Activated T-cell treated with anti-CD3 and anti-CD28 coated beads, Interleukin-2, amount 50 U/mL, for 24 hours (primary cell): ENCODE data around the gene MAG.
"Not testable (repeated sequence)": the region's sequence is repeated elsewhere in the genome, so short reads cannot be mapped to it uniquely, and the experiment has no call there.

Experiments
- DNase-seq: peaks from one replicate; pipeline ENCODE4 v3.0.0-alpha.2; 2020
- H3K27ac Mint-ChIP-seq: 2 replicates; pipeline ENCODE4 v1.8.0; 2020; ENCODE audit warnings: mild to moderate bottlenecking, mixed read lengths
- H3K27me3 Mint-ChIP-seq: 2 replicates; pipeline ENCODE4 v1.8.0; 2020; ENCODE audit warnings: mixed read lengths
- H3K36me3 Mint-ChIP-seq: 2 replicates; pipeline ENCODE4 v1.8.0; 2020; ENCODE audit warnings: low read depth, mixed read lengths
- H3K4me1 Mint-ChIP-seq: 2 replicates; pipeline ENCODE4 v1.8.0; 2020; ENCODE audit warnings: low read depth, mixed read lengths
- H3K4me3 Mint-ChIP-seq: 2 replicates; pipeline ENCODE4 v1.8.0; 2020; ENCODE audit warnings: mild to moderate bottlenecking, moderate library complexity, mixed read lengths
- H3K9me3 Mint-ChIP-seq: 2 replicates; pipeline ENCODE4 v1.8.0; 2020; ENCODE audit warnings: mixed read lengths

Gene MAG

DNA sequence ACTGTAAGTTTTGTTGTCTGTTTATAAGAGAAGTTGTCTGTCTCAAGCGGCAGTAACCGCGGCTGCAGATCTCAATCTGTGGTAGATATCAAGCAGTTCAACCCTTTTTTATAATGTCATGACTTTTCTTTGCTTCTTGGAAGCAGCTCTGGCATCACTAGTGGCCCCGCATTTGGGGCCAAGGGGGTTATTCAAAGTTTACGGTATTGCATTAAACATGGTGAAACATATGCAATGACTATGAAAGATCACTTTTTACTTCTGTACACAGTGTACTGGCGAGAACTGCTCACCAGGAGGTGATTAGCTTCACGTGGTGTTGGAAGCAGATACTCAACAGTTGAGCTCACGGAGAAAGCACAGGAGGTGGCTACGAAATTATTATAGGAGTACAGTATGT, 61.7 kb downstream of the MAG start:
- H3K4me3 Mint-ChIP-seq, result no peak overlapping the region
- no peak overlapping the region for H3K27ac Mint-ChIP-seq

DNA sequence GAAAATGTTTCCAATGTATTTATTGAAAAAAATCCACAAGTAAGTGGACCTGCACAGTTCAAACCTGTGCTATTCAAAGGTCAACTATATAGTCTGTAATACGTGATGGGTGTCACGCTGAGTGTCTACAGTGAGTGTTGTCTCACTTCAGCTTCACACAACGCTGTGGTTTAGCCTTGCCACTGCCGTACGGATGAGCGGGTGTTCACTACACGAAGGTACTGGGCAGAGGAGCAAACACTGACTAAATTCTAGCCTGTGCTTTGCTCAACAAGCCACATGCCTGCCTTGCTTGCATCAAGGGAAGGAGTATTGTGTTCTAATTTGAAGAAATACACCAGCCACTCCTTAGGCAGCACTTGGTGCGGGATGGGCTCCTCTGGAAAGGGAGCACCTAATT, 62.9 kb downstream of the MAG start:
- Mint-ChIP-seq H3K36me3 (no peaks in the 10 kb centered on the region), H3K4me3 (no peak overlapping the region), H3K4me1 (peaks cover 17% of the 10 kb centered on the region), H3K27me3 (no peaks in the 10 kb centered on the region), H3K9me3 (no peaks in the 10 kb centered on the region), H3K27ac (no peak overlapping the region)
- no peak for DNase-seq

More for the DNA sequence above, 61.7 kb downstream of the MAG start:
- H3K27me3 Mint-ChIP-seq, result no peaks in the 10 kb centered on the region
- no peaks in the 10 kb centered on the region for H3K36me3 Mint-ChIP-seq
- H3K9me3 Mint-ChIP-seq, result no peaks in the 10 kb centered on the region
- no peak for DNase-seq
- H3K4me1 Mint-ChIP-seq, result peaks cover 28% of the 10 kb centered on the region

DNA sequence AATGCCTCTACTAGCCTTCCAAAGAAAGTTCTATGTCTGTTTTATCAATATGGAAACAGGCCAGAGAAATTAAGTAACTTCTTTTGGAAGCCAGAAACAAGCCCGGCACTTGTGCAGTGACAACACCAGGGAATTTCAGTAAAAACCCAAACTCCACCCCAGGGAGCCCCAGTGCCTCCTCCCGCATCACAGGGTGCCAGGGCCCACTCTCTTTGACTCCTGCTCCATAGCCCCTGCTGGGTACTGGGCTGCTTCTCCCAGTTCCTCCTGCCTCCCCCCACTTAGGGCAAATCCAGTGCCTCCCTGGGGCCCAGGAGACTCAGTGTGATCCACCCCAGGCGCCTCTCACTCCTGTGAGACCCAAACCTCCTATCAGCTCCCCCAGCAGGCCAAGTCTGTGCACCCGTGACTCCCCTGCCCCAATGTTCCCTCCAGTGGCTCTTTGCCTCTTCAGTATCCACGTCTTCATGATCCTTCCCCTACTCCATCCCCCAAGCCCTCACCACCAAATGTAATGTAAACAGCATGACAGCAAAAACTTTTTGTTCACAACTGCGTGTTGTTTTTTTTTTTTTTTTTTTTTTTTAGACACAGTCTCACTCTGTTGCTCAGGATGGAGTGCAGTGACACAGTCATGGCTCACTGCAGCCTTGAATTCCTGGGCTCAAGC, 64.0 kb downstream of the MAG start:
- DNase-seq, result no peak
- H3K36me3 Mint-ChIP-seq, result no peaks in the 10 kb centered on the region
- no peak overlapping the region for H3K4me3 Mint-ChIP-seq
- no peaks in the 10 kb centered on the region for H3K27me3 Mint-ChIP-seq
- H3K4me1 Mint-ChIP-seq, result peaks cover 17% of the 10 kb centered on the region
- H3K9me3 Mint-ChIP-seq, result no peaks in the 10 kb centered on the region
- no peak overlapping the region for H3K27ac Mint-ChIP-seq

DNA sequence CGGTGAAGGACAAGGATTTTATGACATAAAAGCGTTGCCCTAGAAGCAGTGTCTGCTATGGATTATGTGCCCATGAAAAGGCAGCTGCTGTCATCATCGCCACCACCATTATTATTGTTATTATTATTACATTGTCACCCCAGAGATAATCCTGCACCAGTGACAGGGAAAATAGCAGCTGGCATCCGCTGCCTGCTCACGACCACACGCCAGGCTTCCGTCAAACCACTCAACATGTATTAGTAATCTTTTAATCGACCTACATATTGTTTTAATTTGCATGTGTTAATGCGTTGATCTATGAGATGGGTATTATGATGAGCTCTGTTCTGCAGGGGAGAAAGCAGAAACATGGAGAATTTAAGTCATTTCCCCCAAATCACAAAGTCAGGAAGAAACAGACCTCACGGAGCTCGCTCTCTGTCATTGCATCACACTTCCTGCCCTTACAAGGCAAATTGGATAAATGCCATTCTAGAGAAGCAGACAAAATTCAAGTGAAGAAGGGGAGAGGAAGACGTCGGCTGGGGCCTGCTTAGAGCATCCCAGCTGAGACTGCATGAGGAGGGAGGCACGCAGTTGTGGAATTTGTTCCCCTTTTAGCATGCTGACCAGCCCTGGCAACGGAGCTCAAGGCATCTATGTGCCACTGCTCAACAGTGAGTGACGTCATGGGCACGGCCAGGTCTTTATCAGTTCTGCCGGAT, 66.1 kb downstream of the MAG start, which contains the start of gene FFAR3:
Gene FFAR3, plus strand, starts transcription at position 594 of the 707 bp plus-strand sequence. CDS start 431 bp downstream, outside the sequence.
- DNase-seq, result peak; percentile 38
- H3K4me3 Mint-ChIP-seq, result peak within 1 kb of the TSS; percentile 40
- peak within 1 kb of the TSS; percentile 74 for H3K27ac Mint-ChIP-seq
- no peaks in the 10 kb centered on the region for H3K36me3 Mint-ChIP-seq
- H3K4me1 Mint-ChIP-seq, result peaks cover 12% of the 10 kb centered on the region
- peaks cover 11% of the 10 kb centered on the region for H3K27me3 Mint-ChIP-seq
- no peaks in the 10 kb centered on the region for H3K9me3 Mint-ChIP-seq

DNA sequence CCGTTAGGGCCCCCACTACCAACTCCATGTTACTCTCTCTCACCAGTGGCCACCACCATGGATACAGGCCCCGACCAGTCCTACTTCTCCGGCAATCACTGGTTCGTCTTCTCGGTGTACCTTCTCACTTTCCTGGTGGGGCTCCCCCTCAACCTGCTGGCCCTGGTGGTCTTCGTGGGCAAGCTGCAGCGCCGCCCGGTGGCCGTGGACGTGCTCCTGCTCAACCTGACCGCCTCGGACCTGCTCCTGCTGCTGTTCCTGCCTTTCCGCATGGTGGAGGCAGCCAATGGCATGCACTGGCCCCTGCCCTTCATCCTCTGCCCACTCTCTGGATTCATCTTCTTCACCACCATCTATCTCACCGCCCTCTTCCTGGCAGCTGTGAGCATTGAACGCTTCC, 66.9 kb downstream of the MAG start:
- not testable (repeated sequence) for H3K27ac Mint-ChIP-seq, H3K9me3 Mint-ChIP-seq, H3K36me3 Mint-ChIP-seq, H3K4me3 Mint-ChIP-seq
- Mint-ChIP-seq H3K27me3 (peaks cover 11% of the 10 kb centered on the region), H3K4me1 (peaks cover 11% of the 10 kb centered on the region)
- peak; percentile 28 for DNase-seq

DNA sequence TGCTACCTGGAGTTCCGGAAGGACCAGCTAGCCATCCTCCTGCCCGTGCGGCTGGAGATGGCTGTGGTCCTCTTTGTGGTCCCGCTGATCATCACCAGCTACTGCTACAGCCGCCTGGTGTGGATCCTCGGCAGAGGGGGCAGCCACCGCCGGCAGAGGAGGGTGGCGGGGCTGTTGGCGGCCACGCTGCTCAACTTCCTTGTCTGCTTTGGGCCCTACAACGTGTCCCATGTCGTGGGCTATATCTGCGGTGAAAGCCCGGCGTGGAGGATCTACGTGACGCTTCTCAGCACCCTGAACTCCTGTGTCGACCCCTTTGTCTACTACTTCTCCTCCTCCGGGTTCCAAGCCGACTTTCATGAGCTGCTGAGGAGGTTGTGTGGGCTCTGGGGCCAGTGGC, 67.4 kb downstream of the MAG start:
- DNase-seq, result peak; percentile 26
- peaks cover 11% of the 10 kb centered on the region for H3K27me3 Mint-ChIP-seq
- not testable (repeated sequence) for H3K4me3 Mint-ChIP-seq, H3K27ac Mint-ChIP-seq, H3K9me3 Mint-ChIP-seq, H3K36me3 Mint-ChIP-seq
- H3K4me1 Mint-ChIP-seq, result peaks cover 11% of the 10 kb centered on the region

DNA sequence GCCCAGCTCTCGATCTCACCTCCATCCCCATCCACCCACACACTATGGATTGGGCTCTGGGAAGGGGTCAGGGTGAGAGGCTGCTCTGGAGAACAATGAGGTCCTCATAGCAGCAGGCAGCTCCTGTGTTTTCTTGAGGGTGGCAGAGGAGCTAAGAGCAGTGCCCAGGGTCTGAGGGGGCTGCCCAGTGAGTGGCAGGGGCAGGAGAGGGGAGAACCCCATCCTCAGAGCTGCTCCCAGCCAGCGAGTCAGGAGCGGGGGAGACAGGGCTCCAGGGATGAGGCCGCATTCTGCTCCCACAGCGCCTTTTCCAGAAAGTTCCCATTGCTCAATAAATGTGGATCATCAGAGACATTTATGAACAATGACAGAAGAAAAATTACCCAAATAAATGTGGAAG, 68.1 kb downstream of the MAG start:
- not testable (repeated sequence) for H3K36me3 Mint-ChIP-seq, DNase-seq, H3K4me3 Mint-ChIP-seq, H3K9me3 Mint-ChIP-seq, H3K27ac Mint-ChIP-seq
- Mint-ChIP-seq H3K4me1 (peaks cover 11% of the 10 kb centered on the region), H3K27me3 (peaks cover 16% of the 10 kb centered on the region)

DNA sequence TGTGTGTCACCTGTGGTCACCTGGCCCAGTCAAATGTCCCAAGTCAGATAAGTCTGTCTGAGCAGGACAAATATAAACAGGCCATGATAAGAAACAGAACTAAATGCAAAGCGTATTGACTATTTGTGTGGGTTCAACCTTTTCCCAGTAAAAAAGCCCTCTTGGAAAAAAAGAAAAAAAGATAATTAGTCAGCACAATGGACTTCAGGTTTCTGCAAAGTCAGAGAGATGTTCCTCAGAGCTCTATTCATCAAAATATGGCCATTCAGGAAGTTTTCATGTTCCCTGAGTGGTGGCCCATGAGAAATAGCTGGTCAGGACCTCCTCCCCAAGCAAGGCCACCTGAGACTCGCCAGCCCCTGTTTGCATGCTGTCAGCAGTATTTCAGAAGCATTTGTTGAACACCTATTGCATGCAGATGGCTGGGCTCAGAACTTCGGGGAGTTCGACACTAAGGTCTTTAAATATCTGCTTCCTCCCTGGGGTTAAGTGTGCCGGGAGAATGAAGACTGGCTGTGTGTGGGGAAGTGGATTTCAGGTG, 69.0 kb downstream of the MAG start:
- Mint-ChIP-seq H3K36me3 (no peaks in the 10 kb centered on the region), H3K4me1 (peaks cover 11% of the 10 kb centered on the region), H3K27ac (no peak overlapping the region), H3K9me3 (no peaks in the 10 kb centered on the region), H3K4me3 (no peak overlapping the region), H3K27me3 (peaks cover 17% of the 10 kb centered on the region)
- DNase-seq, result no peak

DNA sequence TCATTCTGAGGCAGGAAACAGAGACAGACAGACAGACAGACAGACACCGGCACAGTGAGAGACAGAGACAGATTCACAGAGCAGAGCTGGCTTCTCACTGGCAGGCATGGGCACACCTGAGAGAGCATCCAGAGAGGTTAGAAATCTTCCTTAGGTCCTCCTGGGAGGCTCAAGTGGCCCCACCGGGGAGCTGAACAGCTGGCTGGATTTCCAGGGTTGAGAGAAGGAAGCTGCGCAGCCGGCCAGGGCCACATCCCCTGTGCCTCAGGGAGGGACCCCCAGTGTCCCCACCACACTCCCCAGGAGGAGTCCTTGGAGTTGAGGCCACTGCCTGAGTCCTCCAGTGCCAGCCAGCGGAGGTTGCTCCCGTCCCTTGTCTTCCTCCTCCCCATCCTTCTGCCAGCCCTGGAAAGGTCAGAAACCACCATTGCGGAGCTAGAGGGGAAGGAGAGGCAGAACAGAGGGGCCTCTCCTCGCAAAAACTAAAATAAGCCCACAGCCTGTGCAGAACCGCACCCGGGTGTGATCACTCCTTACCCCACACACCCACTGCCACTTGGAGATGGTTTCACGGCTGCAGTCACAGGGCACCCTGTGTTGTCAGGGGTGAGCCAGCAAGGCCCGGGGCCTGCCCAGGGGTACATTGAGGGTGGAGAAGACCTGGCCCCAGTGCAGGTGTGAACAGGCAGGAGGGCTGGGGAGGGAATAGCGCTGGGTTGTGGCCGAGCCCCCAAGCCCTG, 70.5 kb downstream of the MAG start:
- no peaks in the 10 kb centered on the region for H3K9me3 Mint-ChIP-seq
- H3K4me3 Mint-ChIP-seq, result no peak overlapping the region
- no peaks in the 10 kb centered on the region for H3K36me3 Mint-ChIP-seq
- no peak overlapping the region for H3K27ac Mint-ChIP-seq
- H3K27me3 Mint-ChIP-seq, result peaks cover 20% of the 10 kb centered on the region
- peaks cover 10% of the 10 kb centered on the region for H3K4me1 Mint-ChIP-seq
- DNase-seq, result no peak

DNA sequence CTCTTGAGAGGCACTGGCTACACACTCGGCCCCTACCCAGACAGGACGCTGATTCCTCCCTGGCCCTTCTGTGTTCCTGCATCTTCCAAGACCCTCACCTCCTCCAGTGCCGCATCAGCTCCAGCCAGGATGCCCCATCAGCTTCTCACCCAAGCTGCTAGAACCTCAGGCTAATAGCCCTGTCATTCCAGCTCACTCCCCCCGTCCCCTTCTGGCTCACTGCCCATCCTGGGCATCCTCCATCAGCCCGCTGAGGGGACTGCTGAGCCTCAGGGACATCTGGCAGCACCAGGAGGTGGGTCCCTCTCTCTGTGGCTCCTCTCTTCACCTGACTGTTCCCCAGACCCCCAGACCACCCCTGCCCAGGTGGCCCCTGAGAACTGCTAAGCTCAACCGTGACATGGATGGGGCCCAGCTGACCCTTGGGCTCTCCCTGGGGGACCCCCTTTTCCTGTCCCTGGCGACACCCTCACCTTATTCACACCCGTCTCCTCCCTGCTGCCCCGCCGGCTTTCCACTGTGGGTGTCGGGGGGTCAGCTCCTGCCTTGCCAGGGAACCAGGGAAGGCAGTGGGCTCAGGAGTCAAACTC, 71.1 kb downstream of the MAG start:
- no peak for DNase-seq
- H3K4me1 Mint-ChIP-seq, result peaks cover 5% of the 10 kb centered on the region
- H3K27me3 Mint-ChIP-seq, result peaks cover 23% of the 10 kb centered on the region
- H3K36me3 Mint-ChIP-seq, result no peaks in the 10 kb centered on the region
- no peak overlapping the region for H3K4me3 Mint-ChIP-seq
- H3K27ac Mint-ChIP-seq, result no peak overlapping the region
- no peaks in the 10 kb centered on the region for H3K9me3 Mint-ChIP-seq
